Suprapubic skin (tissue), 3 donors: Measurements from ENCODE around the gene VCAN.

Source experiments
- CTCF ChIP-seq, 2 donors: fragments of 200-600 bp in 1 of 2; fragments of 450-650 bp in 1 of 2; sonication (generic) in 1 of 2; IDR thresholded peaks; one replicate each; pipeline ENCODE4 v1.5.1; 2016 to 2019; ENCODE audit warnings: antibody characterized with exemption in 2 of 2, mild to moderate bottlenecking in 1 of 2, moderate library complexity in 1 of 2
- POLR2AphosphoS5 ChIP-seq, 3 donors: sonication (generic); formaldehyde crosslinking; IDR thresholded peaks; one replicate each; pipeline ENCODE4 v1.6.1; 2017; ENCODE audit warnings: antibody characterized with exemption in 3 of 3

- TF ChIP-seq CTCF (IDR thresholded peaks at IDR 0.05): no peak
- TF ChIP-seq POLR2AphosphoS5 (IDR thresholded peaks at IDR 0.05): no peak
Observed at GRCh38 chr5:83522446-83522845, 50.9 kb downstream of the VCAN start.
